HEK293 (cell line): ENCODE results near the gene DOK1.
A peak's percentile ranks its signal among the peaks of the same experiment; 100 is the strongest.

Source experiments
- CTCF ChIA-PET: fragments of 350-600 bp; formaldehyde crosslinking; extraction: SDS; loops from one replicate; lab custom pipeline; 2021; ENCODE audit warnings: antibody characterized with exemption; lab: Yijun Ruan, JAX
- POLR2A ChIA-PET: fragments of 300-600 bp; formaldehyde crosslinking; extraction: SDS; loops from one replicate; lab custom pipeline; 2020; ENCODE audit warnings: antibody characterized with exemption, inconsistent platforms; lab: Yijun Ruan, JAX
- H3K27ac ChIP-seq: fragments of 200-500 bp; sonication (Bioruptor generic); 2 replicates; pipeline ENCODE4 v1.5.1; 2014; ENCODE audit warnings: low read depth, low read length, control low read depth, inconsistent platforms; ENCODE audit errors: extremely low read depth
- H3K36me3 ChIP-seq, 2 experiments: fragments of 200-500 bp in 1 of 2; sonication (Bioruptor generic) in 1 of 2; 1 replicate in 1 of 2; 2 replicates in 1 of 2; pipeline ENCODE4 v1.5.1; 2014 to 2017; ENCODE audit warnings: inconsistent platforms in 2 of 2, low read length in 2 of 2; ENCODE audit not compliant: control insufficient read depth in 2 of 2, insufficient read depth in 1 of 2
- H3K4me1 ChIP-seq: fragments of 200-500 bp; sonication (Bioruptor generic); 2 replicates; pipeline ENCODE4 v1.5.1; 2014; ENCODE audit warnings: mild to moderate bottlenecking, low read length, inconsistent platforms; ENCODE audit not compliant: control insufficient read depth, insufficient read depth
- H3K4me3 ChIP-seq: 2 replicates; pipeline ENCODE4 v1.5.1; 2011; ENCODE audit warnings: low read depth, mild to moderate bottlenecking, control low read depth, low read length, moderate library complexity
- H3K9me3 ChIP-seq: fragments of 200-500 bp; sonication (Bioruptor generic); 2 replicates; pipeline ENCODE4 v1.5.1; 2014; ENCODE audit warnings: low read depth, low read length, inconsistent platforms; ENCODE audit not compliant: control insufficient read depth, insufficient read depth
- FEZF1 ChIP-seq: fragments of 450-650 bp; formaldehyde crosslinking; IDR thresholded peaks from 2 replicates; pipeline ENCODE4 v1.5.1; 2016; ENCODE audit warnings: missing biosample characterization, missing genetic modification characterization
- GLIS2 ChIP-seq: fragments of 450-650 bp; formaldehyde crosslinking; IDR thresholded peaks from 2 replicates; pipeline ENCODE4 v1.5.1; 2016; ENCODE audit warnings: missing biosample characterization, missing genetic modification characterization
- KLF10 ChIP-seq: fragments of 450-650 bp; IDR thresholded peaks from 2 replicates; pipeline ENCODE4 v1.5.1; 2018; ENCODE audit warnings: missing biosample characterization, mild to moderate bottlenecking, missing genetic modification characterization
- SP2 ChIP-seq: fragments of 450-650 bp; formaldehyde crosslinking; IDR thresholded peaks from 2 replicates; pipeline ENCODE4 v1.5.1; 2016; ENCODE audit warnings: missing biosample characterization, missing genetic modification characterization
- TRIM28 ChIP-seq: IDR thresholded peaks from 2 replicates; pipeline ENCODE4 v1.6.1; 2011; ENCODE audit warnings: low read length, control low read depth, borderline replicate concordance
- ZBTB7A ChIP-seq: fragments of 450-650 bp; formaldehyde crosslinking; IDR thresholded peaks from 2 replicates; pipeline ENCODE4 v1.5.1; 2016; ENCODE audit warnings: low read depth, missing biosample characterization, missing genetic modification characterization
- ZFP37 ChIP-seq: fragments of 450-650 bp; formaldehyde crosslinking; IDR thresholded peaks from 2 replicates; pipeline ENCODE4 v1.5.1; 2016; ENCODE audit warnings: missing biosample characterization, missing genetic modification characterization
- ZIC2 ChIP-seq: fragments of 450-650 bp; formaldehyde crosslinking; IDR thresholded peaks from 2 replicates; pipeline ENCODE4 v1.5.1; 2016; ENCODE audit warnings: missing biosample characterization, missing genetic modification characterization
- ZNF114 ChIP-seq: fragments of 450-650 bp; formaldehyde crosslinking; IDR thresholded peaks from 2 replicates; pipeline ENCODE4 v1.5.0; 2017; ENCODE audit warnings: missing biosample characterization, missing genetic modification characterization
- ZNF184 ChIP-seq: fragments of 450-650 bp; IDR thresholded peaks from 2 replicates; pipeline ENCODE4 v1.5.1; 2018; ENCODE audit warnings: missing biosample characterization, mild to moderate bottlenecking, missing genetic modification characterization
- ZNF221 ChIP-seq: fragments of 450-650 bp; formaldehyde crosslinking; IDR thresholded peaks from 2 replicates; pipeline ENCODE4 v1.5.1; 2017; ENCODE audit warnings: missing biosample characterization, missing genetic modification characterization, borderline replicate concordance
- ZNF23 ChIP-seq: fragments of 450-650 bp; formaldehyde crosslinking; IDR thresholded peaks from 2 replicates; pipeline ENCODE4 v1.5.1; 2016; ENCODE audit warnings: missing biosample characterization, missing genetic modification characterization, borderline replicate concordance
- ZNF24 ChIP-seq: fragments of 450-650 bp; formaldehyde crosslinking; IDR thresholded peaks from 2 replicates; pipeline ENCODE4 v1.5.1; 2016; ENCODE audit warnings: missing biosample characterization, missing genetic modification characterization
- ZNF248 ChIP-seq: fragments of 450-650 bp; formaldehyde crosslinking; IDR thresholded peaks from 2 replicates; pipeline ENCODE4 v1.5.1; 2017; ENCODE audit warnings: missing biosample characterization, missing genetic modification characterization
- ZNF341 ChIP-seq: fragments of 450-650 bp; formaldehyde crosslinking; IDR thresholded peaks from 2 replicates; pipeline ENCODE4; 2016; ENCODE audit warnings: low read depth, missing biosample characterization, missing genetic modification characterization
- ZNF350 ChIP-seq: fragments of 450-650 bp; formaldehyde crosslinking; IDR thresholded peaks from 2 replicates; pipeline ENCODE4 v1.5.0; 2017; ENCODE audit warnings: missing biosample characterization, mild to moderate bottlenecking, missing genetic modification characterization
- ZNF366 ChIP-seq: fragments of 450-650 bp; formaldehyde crosslinking; conservative IDR thresholded peaks from 2 replicates; pipeline ENCODE4 v1.5.1; 2016; ENCODE audit warnings: missing biosample characterization, missing genetic modification characterization
- ZNF391 ChIP-seq: fragments of 450-650 bp; formaldehyde crosslinking; IDR thresholded peaks from 2 replicates; pipeline ENCODE4 v1.5.1; 2016; ENCODE audit warnings: low read depth, missing biosample characterization, missing genetic modification characterization, borderline replicate concordance
- ZNF544 ChIP-seq: fragments of 450-650 bp; formaldehyde crosslinking; IDR thresholded peaks from 2 replicates; pipeline ENCODE4 v1.5.0; 2017; ENCODE audit warnings: missing biosample characterization, missing genetic modification characterization
- ZNF560 ChIP-seq: fragments of 450-650 bp; formaldehyde crosslinking; IDR thresholded peaks from 2 replicates; pipeline ENCODE4 v1.5.1; 2017; ENCODE audit warnings: missing biosample characterization, missing genetic modification characterization, borderline replicate concordance
- ZNF670 ChIP-seq: fragments of 450-650 bp; formaldehyde crosslinking; IDR thresholded peaks from 2 replicates; pipeline ENCODE4 v1.5.1; 2016; ENCODE audit warnings: missing biosample characterization, missing genetic modification characterization, low read depth
- ZNF701 ChIP-seq: fragments of 450-650 bp; formaldehyde crosslinking; IDR thresholded peaks from 2 replicates; pipeline ENCODE4 v1.5.1; 2016; ENCODE audit warnings: missing biosample characterization, missing genetic modification characterization
- ZNF777 ChIP-seq: fragments of 450-650 bp; formaldehyde crosslinking; IDR thresholded peaks from 2 replicates; pipeline ENCODE4 v1.5.1; 2017; ENCODE audit warnings: missing biosample characterization, missing genetic modification characterization, borderline replicate concordance
- TF ChIP-seq, protein P1 (sequence below): fragments of 450-650 bp; formaldehyde crosslinking; IDR thresholded peaks from 2 replicates; pipeline ENCODE4 v1.5.1; 2016; ENCODE audit warnings: missing biosample characterization, missing genetic modification characterization, borderline replicate concordance
- TF ChIP-seq, protein P2 (sequence below): fragments of 450-650 bp; formaldehyde crosslinking; IDR thresholded peaks from 2 replicates; pipeline ENCODE4 v1.5.1; 2016; ENCODE audit warnings: missing biosample characterization, missing genetic modification characterization
- TF ChIP-seq, protein P3 (sequence below): fragments of 450-650 bp; formaldehyde crosslinking; IDR thresholded peaks from 2 replicates; pipeline ENCODE4 v1.5.1; 2016; ENCODE audit warnings: missing biosample characterization, missing genetic modification characterization, low read depth
- TF ChIP-seq, protein P4 (sequence below): fragments of 450-650 bp; formaldehyde crosslinking; optimal IDR thresholded peaks from 2 replicates; pipeline ENCODE3; 2016; ENCODE audit warnings: missing biosample characterization, mild to moderate bottlenecking, missing genetic modification characterization
- TF ChIP-seq, protein P5 (sequence below): fragments of 450-650 bp; formaldehyde crosslinking; IDR thresholded peaks from 2 replicates; pipeline ENCODE4; 2016; ENCODE audit warnings: missing biosample characterization, missing genetic modification characterization

Gene DOK1

GRCh38 chr2:74507145-74507925 is 47.2 kb upstream of the DOK1 start, which contains the start of gene PCGF1:
PCGF1 (minus strand) TSS chr2:74507695; CDS start chr2:74507668, 27 bp downstream.
- ChIA-PET CTCF (interaction anchor here (0.9 to 1.2 kb wide), 2 partner anchors 25 to 73 kb away, joined by 4 read pairs; no protein-coding TSS in a partner anchor), POLR2A (interaction anchor here (0.5 to 3.3 kb wide), 10 partner anchors 13 to 49 kb away, joined by 3 to 18 read pairs (median 5); partner anchors contain the start of genes AUP1, CCDC142, DQX1 and HTRA2)
- H3K36me3 ChIP-seq: peaks cover 4 to 20% of the 10 kb centered on the region in 2 experiments; a peak in 2 of 3 replicates
- no peaks in the 10 kb centered on the region for H3K9me3 ChIP-seq
- peaks cover 4% of the 10 kb centered on the region; the same call in 1 of the 2 replicates for H3K4me1 ChIP-seq
- H3K4me3 ChIP-seq: peak within 1 kb of the TSS; percentile 100
- H3K27ac ChIP-seq: peak within 1 kb of the TSS; percentile 96
- TF ChIP-seq ZNF560 (tag by site-specific recombination) (no peak), ZNF114 (tag by site-specific recombination) (no peak), ZNF366 (tag by site-specific recombination) (no peak; the same call in none of the 2 replicates), FEZF1 (tag by site-specific recombination) (no peak), ZNF544 (no peak), ZNF23 (tag by site-specific recombination) (no peak), ZNF221 (tag by site-specific recombination) (no peak), SP2 (tag by site-specific recombination) (peak; percentile 89), ZBTB7A (tag by site-specific recombination) (peak; percentile 66; the same call in 1 of the 2 replicates), ZNF184 (no peak), ZNF350 (tag by site-specific recombination) (no peak), ZNF248 (tag by site-specific recombination) (no peak), ZNF341 (0 out of 2 replicates have a peak, but pooled peaks have one; percentile 24), KLF10 (tag by site-specific recombination) (no peak; the same call in 1 of the 2 replicates), TRIM28 (0 out of 2 replicates have a peak, but pooled peaks have one; percentile 43), ZNF24 (peak; percentile 55; the same call in 1 of the 2 replicates), ZFP37 (tag by site-specific recombination) (peak; percentile 79; the same call in 1 of the 2 replicates), GLIS2 (tag by site-specific recombination) (peak; percentile 98), ZNF391 (tag by site-specific recombination) (no peak), ZNF670 (no peak), ZNF777 (tag by site-specific recombination) (0 out of 2 replicates have a peak, but pooled peaks have one; percentile 54), ZNF701 (tag by site-specific recombination) (no peak), ZIC2 (tag by site-specific recombination) (peak; percentile 92)
- TF ChIP-seq, protein P1, sequence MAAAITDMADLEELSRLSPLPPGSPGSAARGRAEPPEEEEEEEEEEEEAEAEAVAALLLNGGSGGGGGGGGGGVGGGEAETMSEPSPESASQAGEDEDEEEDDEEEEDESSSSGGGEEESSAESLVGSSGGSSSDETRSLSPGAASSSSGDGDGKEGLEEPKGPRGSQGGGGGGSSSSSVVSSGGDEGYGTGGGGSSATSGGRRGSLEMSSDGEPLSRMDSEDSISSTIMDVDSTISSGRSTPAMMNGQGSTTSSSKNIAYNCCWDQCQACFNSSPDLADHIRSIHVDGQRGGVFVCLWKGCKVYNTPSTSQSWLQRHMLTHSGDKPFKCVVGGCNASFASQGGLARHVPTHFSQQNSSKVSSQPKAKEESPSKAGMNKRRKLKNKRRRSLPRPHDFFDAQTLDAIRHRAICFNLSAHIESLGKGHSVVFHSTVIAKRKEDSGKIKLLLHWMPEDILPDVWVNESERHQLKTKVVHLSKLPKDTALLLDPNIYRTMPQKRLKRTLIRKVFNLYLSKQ (tag by site-specific recombination): no peak
- TF ChIP-seq, protein P2, sequence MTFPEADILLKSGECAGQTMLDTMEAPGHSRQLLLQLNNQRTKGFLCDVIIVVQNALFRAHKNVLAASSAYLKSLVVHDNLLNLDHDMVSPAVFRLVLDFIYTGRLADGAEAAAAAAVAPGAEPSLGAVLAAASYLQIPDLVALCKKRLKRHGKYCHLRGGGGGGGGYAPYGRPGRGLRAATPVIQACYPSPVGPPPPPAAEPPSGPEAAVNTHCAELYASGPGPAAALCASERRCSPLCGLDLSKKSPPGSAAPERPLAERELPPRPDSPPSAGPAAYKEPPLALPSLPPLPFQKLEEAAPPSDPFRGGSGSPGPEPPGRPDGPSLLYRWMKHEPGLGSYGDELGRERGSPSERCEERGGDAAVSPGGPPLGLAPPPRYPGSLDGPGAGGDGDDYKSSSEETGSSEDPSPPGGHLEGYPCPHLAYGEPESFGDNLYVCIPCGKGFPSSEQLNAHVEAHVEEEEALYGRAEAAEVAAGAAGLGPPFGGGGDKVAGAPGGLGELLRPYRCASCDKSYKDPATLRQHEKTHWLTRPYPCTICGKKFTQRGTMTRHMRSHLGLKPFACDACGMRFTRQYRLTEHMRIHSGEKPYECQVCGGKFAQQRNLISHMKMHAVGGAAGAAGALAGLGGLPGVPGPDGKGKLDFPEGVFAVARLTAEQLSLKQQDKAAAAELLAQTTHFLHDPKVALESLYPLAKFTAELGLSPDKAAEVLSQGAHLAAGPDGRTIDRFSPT: peak; percentile 96
- TF ChIP-seq, protein P3, sequence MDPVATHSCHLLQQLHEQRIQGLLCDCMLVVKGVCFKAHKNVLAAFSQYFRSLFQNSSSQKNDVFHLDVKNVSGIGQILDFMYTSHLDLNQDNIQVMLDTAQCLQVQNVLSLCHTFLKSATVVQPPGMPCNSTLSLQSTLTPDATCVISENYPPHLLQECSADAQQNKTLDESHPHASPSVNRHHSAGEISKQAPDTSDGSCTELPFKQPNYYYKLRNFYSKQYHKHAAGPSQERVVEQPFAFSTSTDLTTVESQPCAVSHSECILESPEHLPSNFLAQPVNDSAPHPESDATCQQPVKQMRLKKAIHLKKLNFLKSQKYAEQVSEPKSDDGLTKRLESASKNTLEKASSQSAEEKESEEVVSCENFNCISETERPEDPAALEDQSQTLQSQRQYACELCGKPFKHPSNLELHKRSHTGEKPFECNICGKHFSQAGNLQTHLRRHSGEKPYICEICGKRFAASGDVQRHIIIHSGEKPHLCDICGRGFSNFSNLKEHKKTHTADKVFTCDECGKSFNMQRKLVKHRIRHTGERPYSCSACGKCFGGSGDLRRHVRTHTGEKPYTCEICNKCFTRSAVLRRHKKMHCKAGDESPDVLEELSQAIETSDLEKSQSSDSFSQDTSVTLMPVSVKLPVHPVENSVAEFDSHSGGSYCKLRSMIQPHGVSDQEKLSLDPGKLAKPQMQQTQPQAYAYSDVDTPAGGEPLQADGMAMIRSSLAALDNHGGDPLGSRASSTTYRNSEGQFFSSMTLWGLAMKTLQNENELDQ (tag by site-specific recombination): no peak
- TF ChIP-seq, protein P4, sequence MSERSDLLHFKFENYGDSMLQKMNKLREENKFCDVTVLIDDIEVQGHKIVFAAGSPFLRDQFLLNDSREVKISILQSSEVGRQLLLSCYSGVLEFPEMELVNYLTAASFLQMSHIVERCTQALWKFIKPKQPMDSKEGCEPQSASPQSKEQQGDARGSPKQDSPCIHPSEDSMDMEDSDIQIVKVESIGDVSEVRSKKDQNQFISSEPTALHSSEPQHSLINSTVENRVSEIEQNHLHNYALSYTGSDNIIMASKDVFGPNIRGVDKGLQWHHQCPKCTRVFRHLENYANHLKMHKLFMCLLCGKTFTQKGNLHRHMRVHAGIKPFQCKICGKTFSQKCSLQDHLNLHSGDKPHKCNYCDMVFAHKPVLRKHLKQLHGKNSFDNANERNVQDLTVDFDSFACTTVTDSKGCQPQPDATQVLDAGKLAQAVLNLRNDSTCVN (tag by site-specific recombination): peak; percentile 67
- TF ChIP-seq, protein P5, sequence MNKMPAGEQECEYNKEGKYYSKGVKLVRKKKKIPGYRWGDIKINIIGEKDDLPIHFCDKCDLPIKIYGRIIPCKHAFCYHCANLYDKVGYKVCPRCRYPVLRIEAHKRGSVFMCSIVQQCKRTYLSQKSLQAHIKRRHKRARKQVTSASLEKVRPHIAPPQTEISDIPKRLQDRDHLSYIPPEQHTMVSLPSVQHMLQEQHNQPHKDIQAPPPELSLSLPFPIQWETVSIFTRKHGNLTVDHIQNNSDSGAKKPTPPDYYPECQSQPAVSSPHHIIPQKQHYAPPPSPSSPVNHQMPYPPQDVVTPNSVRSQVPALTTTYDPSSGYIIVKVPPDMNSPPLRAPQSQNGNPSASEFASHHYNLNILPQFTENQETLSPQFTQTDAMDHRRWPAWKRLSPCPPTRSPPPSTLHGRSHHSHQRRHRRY (tag by site-specific recombination): no peak
